CD4-positive, alpha-beta T cell treated with Interleukin-15 for 4 hours (primary cell): ENCODE data around the gene RPL10A.

Experiments used
- DNase-seq: peaks from one replicate; pipeline ENCODE4 v3.0.0-alpha.2; 2020; ENCODE audit warnings: low spot score

The RPL10A gene

DNA sequence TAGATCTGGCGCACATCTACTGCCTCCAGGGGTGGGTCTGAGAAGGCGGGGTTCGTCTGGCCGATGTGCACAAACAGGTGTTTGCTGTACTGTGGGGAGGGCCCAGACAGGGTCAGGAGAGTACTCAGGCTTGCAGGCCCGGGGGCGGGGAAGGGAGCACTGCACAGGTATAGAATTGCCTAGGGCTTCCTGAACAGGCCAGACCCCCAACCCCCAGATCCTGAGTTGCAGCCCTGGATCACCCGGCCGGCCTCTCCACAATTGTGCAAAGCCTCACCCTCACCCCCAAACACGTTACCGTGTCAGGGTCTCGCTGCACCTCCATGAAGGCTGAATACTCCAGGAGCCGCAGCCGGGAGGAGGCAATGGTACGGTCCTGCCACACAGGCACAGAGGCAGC, 7.8 kb downstream of the RPL10A start:
- DNase-seq = no peak

DNA sequence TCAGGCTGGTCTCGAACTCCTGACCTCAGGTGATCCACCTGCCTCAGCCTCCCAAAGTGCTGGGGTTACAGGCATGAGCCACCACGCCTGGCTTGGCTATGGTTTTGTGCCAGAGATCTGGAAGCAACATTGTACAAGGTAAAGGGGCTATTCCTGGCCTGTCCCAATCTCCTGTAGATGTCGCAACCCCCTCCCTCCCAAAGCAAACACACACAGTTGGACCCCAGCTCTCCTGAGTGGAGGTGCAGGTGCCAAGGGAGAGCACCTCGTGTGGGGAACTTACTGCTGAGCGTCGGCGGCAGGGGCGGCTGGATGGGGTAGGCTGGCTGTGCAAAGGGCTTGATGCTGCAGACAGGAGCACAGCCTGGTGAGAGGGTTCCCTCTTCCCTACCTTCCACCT, 8.8 kb downstream of the RPL10A start:
- DNase-seq = no peak

DNA sequence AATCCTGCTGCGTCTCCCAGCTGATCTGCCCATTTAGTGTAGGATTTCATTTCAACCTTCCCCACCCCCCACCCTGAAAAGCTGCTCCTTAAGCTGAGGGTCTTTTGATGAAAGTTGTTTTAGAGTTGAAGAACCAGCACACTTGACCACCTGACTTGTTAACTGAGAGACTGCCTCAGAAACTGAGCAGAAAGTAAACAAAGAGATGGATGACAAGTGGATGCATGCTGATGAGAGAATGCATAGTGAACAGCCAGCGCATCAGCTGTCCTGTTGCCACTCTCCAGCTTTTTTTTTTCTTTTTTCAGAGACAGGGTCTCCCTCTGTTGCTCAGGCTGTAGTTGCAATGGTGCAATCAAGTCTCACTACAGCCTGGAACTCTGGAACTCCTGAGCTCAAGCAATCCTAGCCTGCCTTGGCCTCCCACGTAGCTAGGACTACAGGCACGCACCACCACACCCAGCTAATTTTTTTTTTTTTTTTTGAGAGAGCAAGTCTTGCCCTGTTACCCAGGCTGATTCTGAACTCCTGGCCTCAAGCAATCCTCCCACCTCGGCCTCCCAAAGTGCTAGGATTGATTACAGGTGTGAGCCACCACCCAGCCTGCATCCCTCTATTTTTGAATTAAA, 9.5 kb downstream of the RPL10A start:
- no peak for DNase-seq

DNA sequence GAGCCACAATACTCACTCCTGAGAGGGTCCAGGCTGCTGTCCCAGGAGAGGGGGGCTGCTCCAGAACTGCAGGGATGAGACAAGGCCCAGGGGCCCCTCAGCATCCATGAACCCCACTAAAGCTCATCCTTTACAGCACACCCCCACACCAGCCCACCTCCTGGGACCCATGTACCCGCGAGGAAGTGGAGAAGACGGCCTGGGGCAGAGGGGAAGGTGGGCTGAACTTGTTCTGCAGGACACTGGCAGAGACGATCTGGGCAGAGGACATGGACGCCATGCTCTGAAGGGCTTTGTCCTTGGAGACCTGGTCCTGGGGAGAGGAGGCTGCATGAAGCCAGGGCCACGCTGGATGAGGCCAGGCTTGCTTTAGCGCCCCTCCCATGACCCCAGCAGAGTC, 10.1 kb downstream of the RPL10A start:
- no peak for DNase-seq

DNA sequence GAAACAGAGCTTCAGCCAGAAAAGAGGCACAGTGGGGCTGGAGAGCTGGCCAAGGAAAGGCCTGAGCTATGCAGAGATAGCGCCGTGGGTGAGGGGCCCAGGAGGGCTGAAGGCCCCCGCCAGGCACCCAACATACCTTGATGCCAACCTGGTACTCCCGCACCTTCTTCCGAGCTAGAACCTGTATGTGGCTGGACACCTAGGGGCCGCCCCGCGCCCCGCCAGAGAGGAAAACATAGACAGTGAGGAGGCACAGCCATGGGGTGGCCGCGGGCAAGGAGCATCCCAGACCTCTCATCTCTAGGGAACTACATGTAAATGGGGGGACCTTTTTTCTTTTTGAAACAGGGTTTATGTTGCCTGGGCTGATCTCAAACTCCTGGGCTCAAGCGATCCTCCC, 12.0 kb downstream of the RPL10A start:
- DNase-seq = no peak

DNA sequence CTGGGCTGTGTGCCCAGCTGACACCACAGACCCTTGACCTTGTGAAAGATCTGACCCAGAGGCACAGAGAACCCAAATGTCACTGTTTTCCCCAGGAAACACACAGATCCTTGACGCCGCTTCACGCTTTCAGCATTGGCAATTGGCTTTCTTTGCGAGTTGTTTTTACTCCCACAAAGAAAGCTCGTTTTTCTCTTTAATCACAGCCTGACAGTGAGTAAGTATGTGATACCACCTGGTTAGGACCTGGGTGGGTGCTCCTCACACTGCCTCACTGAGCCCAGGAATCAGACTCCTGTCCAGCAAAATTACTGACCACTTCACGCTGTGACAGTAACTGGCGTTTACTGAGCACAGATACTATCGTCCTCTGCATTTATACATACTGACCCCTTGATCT, 13.0 kb downstream of the RPL10A start:
- no peak for DNase-seq

DNA sequence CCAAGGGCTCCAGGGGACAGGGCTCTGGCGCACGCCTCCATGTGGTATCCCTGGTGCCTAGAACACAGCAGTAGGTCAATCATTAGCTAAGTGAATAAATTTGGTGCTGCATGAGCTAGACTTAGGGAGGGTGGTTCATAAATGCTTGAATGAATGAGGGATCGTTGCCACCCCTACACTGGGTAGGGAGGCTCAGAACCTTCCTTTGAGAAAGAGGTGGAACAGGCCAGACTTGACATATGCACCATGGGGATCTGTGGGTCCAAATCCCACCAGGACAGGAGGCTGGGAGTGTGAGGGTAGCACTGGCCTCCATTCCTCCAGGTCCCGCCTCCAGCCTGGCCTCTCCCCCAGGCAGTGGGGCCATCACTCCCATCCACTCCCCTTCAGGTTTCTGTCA, 14.9 kb downstream of the RPL10A start:
- no peak for DNase-seq

DNA sequence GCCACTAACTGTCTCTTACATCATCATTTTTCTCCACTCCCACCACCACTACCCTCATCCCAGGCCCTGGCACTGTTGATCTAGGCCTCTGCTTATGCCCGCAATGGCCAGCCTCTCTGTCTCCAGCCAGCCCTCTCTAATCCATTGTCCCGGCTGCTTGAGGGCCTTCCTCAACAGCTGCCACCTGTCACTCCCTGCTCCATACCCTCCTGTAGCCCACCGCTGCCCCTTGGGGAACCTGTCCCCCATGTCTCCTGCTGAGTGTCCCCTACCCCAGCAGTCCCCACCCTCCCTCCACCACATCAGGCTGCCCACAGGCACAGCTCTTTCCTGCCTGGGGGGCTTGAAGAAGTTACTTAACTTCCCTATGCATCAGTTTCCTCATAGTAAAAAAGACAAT, 15.3 kb downstream of the RPL10A start:
- DNase-seq = no peak

DNA sequence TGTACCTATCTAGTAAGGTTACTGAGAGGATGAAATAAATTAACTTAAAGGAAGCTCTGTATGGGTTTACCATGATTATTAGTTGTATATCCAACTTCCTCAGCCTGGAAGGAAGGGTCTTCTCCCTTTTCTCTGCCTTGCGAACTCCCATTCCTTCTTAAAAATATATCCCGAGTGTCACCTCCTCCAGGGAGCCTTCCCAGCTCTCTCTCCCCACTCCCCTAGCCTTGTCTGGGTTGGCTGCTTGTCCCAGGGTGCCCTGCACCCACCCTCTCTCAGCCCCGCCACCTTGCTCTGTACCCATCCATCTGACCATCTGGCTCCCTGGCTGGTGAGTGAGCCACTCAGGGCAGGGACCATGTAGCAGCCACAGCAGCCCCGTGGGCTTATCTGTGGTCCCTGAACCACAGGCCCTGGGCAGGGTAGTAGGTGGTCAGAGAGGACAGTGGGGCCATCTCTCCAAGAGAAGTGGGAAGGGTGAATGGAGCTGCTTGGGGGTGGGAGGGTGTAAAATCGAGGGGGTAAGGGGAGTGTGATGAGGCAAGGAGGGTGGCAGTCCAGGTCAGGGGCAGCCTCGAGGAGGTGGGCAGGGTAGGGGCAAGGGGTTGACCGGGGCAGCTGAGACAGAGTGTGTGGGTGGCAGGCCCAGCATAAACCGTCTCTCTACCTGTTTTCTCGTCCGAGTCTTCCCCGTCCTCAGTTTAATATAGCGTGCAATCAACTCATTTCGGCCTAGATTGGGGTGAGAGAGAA, 15.9 kb downstream of the RPL10A start:
- no peak for DNase-seq

DNA sequence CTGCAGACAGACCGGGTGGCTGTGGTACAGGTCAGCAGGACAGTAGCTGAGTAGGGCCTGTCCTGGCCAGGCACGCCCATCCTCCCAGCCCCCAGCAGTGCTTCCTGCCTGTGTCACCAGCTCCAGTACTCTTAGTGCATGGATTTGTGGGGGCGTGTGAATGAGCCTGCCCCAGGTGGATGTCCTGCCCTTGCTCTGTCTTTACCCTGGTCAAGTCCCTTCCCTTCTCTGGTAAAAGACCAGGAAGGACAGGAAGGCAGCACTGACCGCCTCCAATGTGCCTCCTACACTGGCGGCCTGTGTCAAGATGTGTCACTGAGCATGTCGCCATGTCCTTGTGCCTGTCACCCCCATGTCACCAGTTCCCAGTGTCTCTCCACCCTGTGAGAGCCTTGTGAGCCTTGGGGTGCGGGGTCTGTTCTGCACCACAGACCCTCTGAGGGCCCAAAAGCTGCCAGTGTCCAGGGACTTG, 16.8 kb downstream of the RPL10A start:
- no peak for DNase-seq

DNA sequence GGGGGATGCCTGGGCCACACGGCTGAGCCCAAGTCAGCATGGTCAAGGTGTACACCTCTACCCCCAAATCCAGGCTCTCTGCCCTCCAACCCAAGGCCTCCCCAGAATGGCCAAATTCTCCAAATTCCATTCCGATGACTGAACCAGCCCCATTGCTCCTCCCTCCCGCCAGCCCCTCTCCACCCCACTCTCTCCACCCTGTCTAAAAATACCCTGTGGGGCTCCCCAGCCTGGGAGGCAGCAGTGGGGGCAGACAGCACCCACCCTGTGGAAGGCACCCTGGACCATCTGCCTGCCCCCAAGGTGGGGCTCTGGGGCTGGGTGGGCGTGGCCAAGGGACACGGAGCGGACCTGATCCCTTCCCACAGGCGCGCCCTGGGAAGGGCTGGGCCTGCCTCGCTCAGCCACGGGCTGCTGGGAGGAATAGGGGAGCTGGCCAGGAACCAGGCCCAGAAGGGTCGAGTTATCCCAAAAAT, 17.2 kb downstream of the RPL10A start:
- DNase-seq = no peak

DNA sequence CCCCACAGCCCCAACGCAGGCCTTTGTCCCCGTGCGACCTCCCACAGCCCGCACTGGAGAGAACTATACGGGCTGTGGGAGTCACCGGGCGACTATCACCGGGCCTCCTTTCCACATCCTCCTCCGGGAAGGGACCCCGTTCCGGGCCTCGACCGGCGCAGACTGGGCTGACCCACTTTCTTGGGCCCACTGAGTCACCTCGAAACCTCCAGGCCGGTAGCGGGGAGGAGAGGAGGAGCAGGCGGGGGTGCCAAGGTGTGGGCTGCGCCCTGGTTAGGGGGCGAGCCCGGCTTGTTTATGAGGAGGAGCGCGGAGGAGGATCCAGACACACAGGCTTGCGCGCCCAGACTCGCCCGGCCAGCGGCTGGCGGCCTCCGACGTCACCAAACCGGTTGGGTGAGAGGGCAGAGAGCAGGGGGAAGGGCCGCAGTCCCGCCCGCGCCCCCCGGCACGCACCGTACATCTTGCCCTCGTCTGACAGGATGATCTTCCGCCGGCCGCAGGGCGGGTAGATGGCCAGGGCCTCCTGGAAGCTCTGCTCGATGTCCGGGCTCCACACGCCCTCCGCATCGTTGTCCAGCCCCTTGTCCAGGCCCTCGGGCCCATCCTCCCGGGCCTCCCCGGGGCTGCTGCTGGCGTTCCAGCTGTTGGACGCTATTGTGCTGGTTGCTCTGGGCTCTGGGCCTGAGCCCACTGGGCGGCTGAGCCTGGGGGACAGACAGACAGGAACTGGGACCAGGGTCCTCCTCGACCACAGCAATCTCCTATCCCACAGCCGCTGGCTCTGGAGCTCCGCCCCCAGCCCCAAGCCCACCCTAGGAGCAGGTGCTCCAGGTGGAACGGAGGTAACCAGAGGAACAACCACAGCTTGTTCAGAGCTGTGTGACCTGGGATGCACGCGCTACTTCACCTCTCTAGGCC, 18.1 kb downstream of the RPL10A start:
- DNase-seq = no peak

DNA sequence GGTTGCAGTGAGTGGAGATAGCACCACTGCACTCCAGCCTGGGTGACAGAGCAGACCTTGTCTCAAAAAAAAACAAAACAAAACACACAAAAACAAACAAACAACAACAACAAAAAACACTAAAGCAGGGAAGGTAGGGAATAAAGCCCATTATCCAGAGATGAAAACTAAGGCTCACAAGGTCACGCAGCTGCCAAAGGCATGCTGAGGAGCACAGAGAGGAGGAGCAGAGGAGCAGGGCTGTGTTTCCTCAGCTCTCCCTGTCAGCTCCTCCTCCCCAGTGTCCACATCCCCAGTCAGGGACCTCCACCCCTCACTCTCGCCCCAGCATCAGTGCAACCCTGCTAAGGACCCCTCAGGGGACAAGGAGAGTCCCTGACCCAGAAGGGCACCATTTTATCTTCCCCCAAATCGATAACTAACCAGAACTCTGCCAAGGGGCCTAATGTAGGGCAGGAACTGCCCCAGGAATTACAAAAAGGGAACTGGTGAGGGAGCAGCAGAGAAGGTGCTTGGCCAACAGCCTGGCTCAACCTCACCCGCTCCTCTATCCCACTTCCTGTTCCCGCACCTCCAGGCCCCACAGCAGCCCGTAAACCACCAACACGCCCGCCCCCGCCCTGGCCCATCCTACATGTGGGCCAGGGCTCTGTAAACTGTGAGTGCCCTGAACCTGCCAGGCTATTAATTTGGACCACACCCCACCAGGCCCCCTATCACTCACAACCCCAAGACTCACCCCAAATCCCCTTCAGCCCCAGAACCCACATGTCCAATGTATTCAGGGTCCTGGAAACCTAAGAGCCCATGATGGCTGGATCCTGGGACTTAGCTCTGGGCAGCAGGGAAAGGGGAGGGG, 19.7 kb downstream of the RPL10A start:
- no peak for DNase-seq

DNA sequence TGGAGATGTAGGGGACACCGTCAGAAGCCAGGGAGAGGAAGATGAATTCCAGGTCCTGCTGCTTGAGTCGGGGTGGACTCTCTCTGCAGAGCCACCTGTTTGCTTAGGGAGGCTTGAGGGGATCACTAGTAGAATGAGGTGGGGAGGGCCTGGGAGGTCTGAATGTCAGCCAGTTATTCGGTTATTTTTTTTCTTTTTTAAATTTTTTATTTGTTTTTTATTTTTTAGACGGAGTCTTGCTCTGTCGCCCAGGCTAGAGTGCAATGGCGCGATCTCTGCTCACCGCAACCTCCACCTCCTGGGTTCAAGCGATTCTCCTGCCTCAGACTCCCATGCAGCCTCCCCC, 20.3 kb downstream of the RPL10A start:
- no peak for DNase-seq

DNA sequence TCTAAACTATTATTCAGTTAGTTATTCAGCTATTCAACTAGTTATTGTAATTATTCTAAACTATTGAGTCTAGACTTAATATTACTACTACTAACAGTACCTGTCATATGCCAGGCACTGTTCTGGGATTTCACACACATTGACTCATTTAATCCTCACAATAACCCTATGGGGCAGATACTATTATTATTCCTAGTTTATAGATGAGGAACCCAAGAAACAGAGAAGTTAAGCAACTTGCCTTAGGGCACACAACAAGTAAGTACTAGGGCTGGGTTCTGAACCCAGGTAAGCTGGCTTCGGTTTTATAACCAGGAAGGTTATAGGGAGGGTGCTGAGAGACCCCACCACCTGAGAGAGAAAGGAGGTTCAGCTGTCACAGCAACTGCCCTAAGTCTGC, 20.9 kb downstream of the RPL10A start:
- DNase-seq = no peak

DNA sequence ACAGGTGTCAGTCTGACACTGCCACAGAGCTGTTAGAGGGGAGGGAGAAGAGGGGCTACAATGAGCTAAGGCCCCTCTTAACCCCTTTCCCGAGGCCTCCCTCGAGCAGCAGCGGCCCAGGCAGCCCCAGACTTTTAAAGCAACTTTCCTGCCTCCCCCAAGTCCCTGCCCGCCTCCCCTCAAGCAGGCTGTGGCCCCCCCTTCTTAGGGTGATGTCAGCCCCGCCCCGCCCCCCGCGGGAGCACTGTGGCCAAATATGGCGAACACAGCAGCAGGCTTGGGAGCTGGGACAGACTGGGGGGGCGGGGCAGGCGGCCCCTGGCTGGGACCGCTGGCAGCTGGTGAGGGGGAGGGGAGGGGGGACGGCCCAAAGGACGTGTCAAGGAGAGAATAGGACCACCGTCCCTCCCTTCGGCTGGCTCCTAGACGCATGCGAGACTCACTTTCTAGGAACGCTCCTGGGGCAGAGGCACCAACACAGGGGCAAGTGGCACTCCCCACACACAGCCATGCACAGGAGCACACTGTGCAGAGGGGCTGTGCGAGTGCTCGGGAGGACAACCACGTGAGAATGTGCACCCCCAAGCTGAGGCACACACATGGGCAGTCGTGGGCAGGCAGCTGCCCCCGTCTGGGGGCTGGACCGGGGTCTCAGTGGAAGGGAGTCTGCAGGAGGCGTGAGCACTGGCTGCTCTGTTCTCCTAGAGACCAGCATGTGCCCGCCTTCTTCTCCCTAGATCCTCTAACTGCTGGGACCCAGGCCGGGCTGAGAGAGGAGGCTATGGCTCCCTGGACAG, 22.0 kb downstream of the RPL10A start:
- DNase-seq = no peak

DNA sequence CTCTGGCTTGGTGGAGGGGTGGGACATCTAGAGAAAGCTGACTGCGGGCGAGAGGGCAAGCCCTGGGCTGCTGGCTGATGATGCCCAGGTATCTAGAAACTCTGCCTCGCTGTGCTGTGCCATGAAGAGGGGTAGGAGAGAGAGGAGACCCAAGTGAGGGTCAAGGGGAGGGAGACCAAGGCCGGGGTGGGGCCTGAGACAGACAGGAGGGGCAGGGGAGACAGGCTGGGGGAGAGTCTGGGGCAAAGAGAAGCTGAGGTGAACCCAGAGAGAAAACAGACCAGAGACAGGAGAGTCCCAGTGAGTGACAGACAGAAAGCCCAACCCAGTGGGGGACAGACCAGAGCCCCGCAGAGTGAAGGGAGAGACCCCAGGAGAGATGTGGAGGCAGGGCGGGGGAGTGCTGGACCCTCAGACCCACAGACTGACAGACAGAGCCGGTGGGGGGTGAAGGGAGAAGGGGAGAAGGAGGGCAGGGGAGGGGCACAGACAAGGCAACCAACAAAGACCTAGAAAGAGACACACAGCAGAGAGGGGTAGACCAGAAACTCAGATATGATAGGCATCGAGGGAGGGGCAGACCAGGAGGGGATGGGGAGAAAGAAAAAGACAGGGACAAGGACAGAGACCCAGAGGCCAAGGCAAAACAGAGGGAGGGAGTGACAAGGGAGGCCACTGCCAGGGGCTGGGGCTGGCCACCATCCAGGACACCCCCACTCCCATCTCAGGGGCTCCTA, 22.8 kb downstream of the RPL10A start:
- no peak for DNase-seq

DNA sequence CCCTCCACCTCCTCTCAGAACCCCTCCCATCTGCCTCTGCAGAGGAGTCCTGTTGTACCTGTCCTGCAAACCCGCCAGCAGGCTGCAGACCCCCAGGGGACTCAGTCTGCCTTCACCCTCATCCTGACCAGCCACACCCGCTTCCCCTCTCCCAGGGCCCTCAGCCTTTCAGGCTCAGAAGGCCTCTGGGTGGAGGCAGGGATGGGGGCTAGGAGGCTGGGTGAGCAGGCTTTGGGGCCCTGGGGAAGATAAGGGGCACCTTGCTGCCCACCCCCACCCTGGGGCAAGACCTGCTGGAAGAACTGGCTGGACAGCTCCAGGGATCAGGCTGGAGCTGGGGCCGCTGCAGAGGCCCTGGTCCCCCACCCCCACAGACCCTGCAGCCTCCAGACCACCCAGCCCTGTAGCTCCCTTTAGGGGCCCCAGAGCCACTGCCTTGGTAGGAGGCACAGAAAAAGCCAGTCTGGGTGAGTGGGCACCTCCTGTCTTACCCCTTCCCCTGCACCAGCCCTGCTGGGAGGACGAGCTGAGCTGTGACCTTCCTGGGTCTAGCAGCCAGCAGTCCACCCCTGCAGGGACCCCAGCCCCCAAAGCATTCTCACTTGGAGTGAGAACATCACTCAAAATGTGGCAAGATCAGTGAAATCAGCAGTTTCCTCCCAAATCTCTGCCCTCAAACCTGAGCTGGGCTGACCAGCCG, 23.5 kb downstream of the RPL10A start:
- no peak for DNase-seq

DNA sequence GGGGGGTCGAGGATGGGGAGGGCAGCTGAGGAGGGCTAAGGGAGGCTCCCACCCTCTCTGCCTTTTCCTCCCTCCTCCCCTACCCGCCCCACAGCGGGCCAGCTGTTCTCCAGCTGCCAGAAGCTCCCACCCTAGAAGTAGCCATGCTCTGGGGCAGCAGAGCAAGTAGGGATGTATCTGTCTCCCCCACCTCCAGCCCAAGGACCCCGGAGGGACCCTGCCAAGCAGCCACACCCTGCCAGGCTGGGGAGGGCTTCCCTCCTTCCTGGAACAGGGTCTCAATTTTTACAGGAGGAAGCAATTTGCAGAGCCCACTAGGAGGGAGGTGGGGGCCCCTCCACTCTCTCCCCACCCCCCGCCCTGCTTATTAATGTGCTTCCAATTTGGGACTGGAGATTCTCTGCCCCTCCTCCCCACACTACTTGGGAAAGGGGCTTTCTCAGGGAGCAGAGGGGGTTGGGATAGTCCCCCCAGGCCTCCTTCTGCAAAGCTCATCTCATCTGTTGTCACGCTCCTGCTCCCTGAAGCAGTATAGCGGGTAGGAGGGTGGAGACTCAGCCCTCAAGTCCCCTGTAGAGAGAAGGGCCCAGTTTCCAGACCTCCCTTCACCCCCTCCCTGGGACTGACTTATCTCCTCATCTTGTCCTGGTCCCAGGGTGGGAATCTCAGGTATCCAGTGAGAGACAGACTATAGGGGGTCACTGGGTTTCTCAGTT, 24.2 kb downstream of the RPL10A start:
- no peak for DNase-seq
